Mesenchymal stem cell (in vitro differentiated cells and primary cell): ENCODE measurements around the gene SERPINC1.
"Not testable (repeated sequence)": the region's sequence is repeated elsewhere in the genome, so short reads cannot be mapped to it uniquely, and the experiment has no call there.

ENCODE experiments used
- DNase-seq: peaks from one replicate; pipeline ENCODE4 v3.0.0-alpha.2; 2013
- H2AFZ ChIP-seq: one replicate; pipeline ENCODE4 v1.6.1; 2013; ENCODE audit warnings: low read depth, mild to moderate bottlenecking, control low read depth, inconsistent platforms, low read length, moderate library complexity
- H2AK5ac ChIP-seq: 2 replicates; pipeline ENCODE4 v1.6.1; 2013; ENCODE audit warnings: low read length, moderate library complexity, mild to moderate bottlenecking, inconsistent platforms; ENCODE audit not compliant: severe bottlenecking
- H2BK120ac ChIP-seq: one replicate; pipeline ENCODE4 v1.6.1; 2013; ENCODE audit warnings: low read depth, mild to moderate bottlenecking, inconsistent platforms, low read length, moderate library complexity
- H2BK12ac ChIP-seq, 2 experiments: one replicate each; pipeline ENCODE4 v1.6.1; 2013; ENCODE audit warnings: inconsistent platforms in 2 of 2, low read length in 2 of 2, mild to moderate bottlenecking in 2 of 2, moderate library complexity in 2 of 2, control low read depth in 1 of 2
- H2BK15ac ChIP-seq: one replicate; pipeline ENCODE4 v1.6.1; 2013; ENCODE audit warnings: mild to moderate bottlenecking, low read depth, inconsistent platforms; ENCODE audit not compliant: poor library complexity, severe bottlenecking
- H2BK5ac ChIP-seq: 2 replicates; pipeline ENCODE4 v1.6.1; 2013; ENCODE audit warnings: low read depth, mild to moderate bottlenecking, low read length, control low read depth, inconsistent platforms; ENCODE audit not compliant: poor library complexity, severe bottlenecking
- H3K14ac ChIP-seq, 2 experiments: one replicate each; pipeline ENCODE4 v1.6.1; 2013; ENCODE audit warnings: inconsistent platforms in 2 of 2, low read length in 2 of 2, control low read depth in 1 of 2, mild to moderate bottlenecking in 1 of 2, moderate library complexity in 1 of 2
- H3K18ac ChIP-seq, 2 experiments: one replicate each; pipeline ENCODE4 v1.6.1; 2013; ENCODE audit warnings: inconsistent platforms in 2 of 2, low read length in 2 of 2, control low read depth in 1 of 2, low read depth in 1 of 2, mild to moderate bottlenecking in 1 of 2
- H3K23ac ChIP-seq, 2 experiments: one replicate each; pipeline ENCODE4 v1.6.1; 2013; ENCODE audit warnings: inconsistent platforms in 2 of 2, low read length in 2 of 2, mild to moderate bottlenecking in 2 of 2, moderate library complexity in 2 of 2, control low read depth in 1 of 2
- H3K27ac ChIP-seq: 2 replicates; pipeline ENCODE4 v1.5.1; 2013; ENCODE audit warnings: mild to moderate bottlenecking, moderate library complexity, low read length, control low read depth, inconsistent platforms; ENCODE audit not compliant: poor library complexity, severe bottlenecking
- H3K27me3 ChIP-seq, 2 experiments: 2 replicates each; pipeline versions ENCODE4 v1.6.1 to v1.7.0; 2013; ENCODE audit warnings: low read length in 2 of 2, mild to moderate bottlenecking in 2 of 2, moderate library complexity in 2 of 2, control low read depth in 1 of 2, inconsistent platforms in 1 of 2; ENCODE audit not compliant: control insufficient read depth in 1 of 2, insufficient read depth in 1 of 2
- H3K36me3 ChIP-seq, 2 experiments: 2 replicates each; pipeline versions ENCODE4 v1.6.1 to v1.7.0; 2013; ENCODE audit warnings: low read length in 2 of 2, control low read depth in 1 of 2, inconsistent platforms in 1 of 2, low read depth in 1 of 2, mild to moderate bottlenecking in 1 of 2; ENCODE audit not compliant: insufficient read depth in 2 of 2, control insufficient read depth in 1 of 2
- H3K4ac ChIP-seq, 2 experiments: one replicate each; pipeline ENCODE4 v1.6.1; 2013; ENCODE audit warnings: inconsistent platforms in 2 of 2, low read length in 2 of 2, mild to moderate bottlenecking in 2 of 2, moderate library complexity in 2 of 2, control low read depth in 1 of 2, low read depth in 1 of 2
- H3K4me1 ChIP-seq: 2 replicates; pipeline ENCODE4 v1.6.1; 2013; ENCODE audit warnings: low read depth, low read length, control low read depth; ENCODE audit not compliant: control insufficient read depth, insufficient read depth
- H3K4me2 ChIP-seq: 2 replicates; pipeline ENCODE4 v1.6.1; 2013; ENCODE audit warnings: low read length, mild to moderate bottlenecking, inconsistent platforms; ENCODE audit not compliant: poor library complexity, severe bottlenecking
- H3K4me3 ChIP-seq, 2 experiments: 2 replicates each; pipeline versions ENCODE4 v1.5.1 to v1.7.0; 2013; ENCODE audit warnings: low read length in 2 of 2, mild to moderate bottlenecking in 2 of 2, control low read depth in 1 of 2, low read depth in 1 of 2; ENCODE audit not compliant: insufficient read depth in 1 of 2
- H3K79me1 ChIP-seq: replicated peaks from 2 replicates; pipeline ENCODE4 v1.6.1; 2013; ENCODE audit warnings: mild to moderate bottlenecking, control low read depth, low read length, inconsistent platforms; ENCODE audit not compliant: poor library complexity, severe bottlenecking
- H3K9ac ChIP-seq: 2 replicates; pipeline ENCODE4 v1.7.0; 2013; ENCODE audit warnings: mild to moderate bottlenecking, low read length, moderate library complexity
- H3K9me3 ChIP-seq: 2 replicates; pipeline ENCODE4 v1.7.0; 2013; ENCODE audit warnings: mild to moderate bottlenecking, low read length; ENCODE audit not compliant: control insufficient read depth
- H4K8ac ChIP-seq: one replicate; pipeline ENCODE4 v1.6.1; 2013; ENCODE audit warnings: inconsistent platforms, mild to moderate bottlenecking, low read length, moderate library complexity
- H4K91ac ChIP-seq: one replicate; pipeline ENCODE4 v1.6.1; 2013; ENCODE audit warnings: mild to moderate bottlenecking, low read length, inconsistent platforms
- WGBS: methylation state at CpG from one replicate; pipeline ENCODE4 v1.1.7; 2013; ENCODE audit warnings: mixed read lengths; 5-methylcytosine and 5-hydroxymethylcytosine counted together

Gene SERPINC1

GRCh38 chr1:173934440-173934839, 17.3 kb upstream of the SERPINC1 start:
- Histone ChIP-seq H3K23ac (no peak overlapping the region), H2BK120ac (no peak overlapping the region), H3K9ac (no peak overlapping the region), H3K27ac (no peak overlapping the region), H2BK12ac (no peak overlapping the region), H2AK5ac (no peak overlapping the region), H2BK5ac (no peak overlapping the region), H3K4me3 (no peak overlapping the region), H3K18ac (no peak overlapping the region), H4K8ac (no peak overlapping the region), H3K4me1 (no peaks in the 10 kb centered on the region), H3K27me3 (no peaks in the 10 kb centered on the region), H2BK15ac (no peak overlapping the region), H3K4me2 (no peak overlapping the region), H3K36me3 (peaks cover 0 to 81% of the 10 kb centered on the region in 2 experiments), H3K4ac (no peak overlapping the region), H3K9me3 (no peaks in the 10 kb centered on the region), H3K14ac (no peak overlapping the region), H2AFZ (no peak overlapping the region), H3K79me1 (no peaks in the 10 kb centered on the region), H4K91ac (no peak overlapping the region)
- DNase-seq: no peak
- 100% methylated on average over 1 of the region's 1 CpG for WGBS

- not testable (repeated sequence) for H3K4ac ChIP-seq, H3K9me3 ChIP-seq, H4K8ac ChIP-seq, H3K9ac ChIP-seq, H2BK120ac ChIP-seq, H3K4me2 ChIP-seq, H2AK5ac ChIP-seq, H3K4me1 ChIP-seq, H3K4me3 ChIP-seq, H3K79me1 ChIP-seq, DNase-seq, H3K18ac ChIP-seq, H2BK5ac ChIP-seq, H4K91ac ChIP-seq, H2AFZ ChIP-seq, H3K27me3 ChIP-seq, H3K23ac ChIP-seq, H2BK15ac ChIP-seq, H3K14ac ChIP-seq, H2BK12ac ChIP-seq, H3K27ac ChIP-seq
- H3K36me3 ChIP-seq: peaks cover 0 to 48% of the 10 kb centered on the region in 2 experiments
- WGBS: 97% methylated on average over 5 of the region's 5 CpGs
These were observed 13.4 kb upstream of the SERPINC1 start for GRCh38 chr1:173930541-173930940.

- H2BK12ac ChIP-seq: no peak overlapping the region
- no peak overlapping the region for H2BK15ac ChIP-seq
- H2BK5ac ChIP-seq: no peak overlapping the region
- DNase-seq: no peak
- no peaks in the 10 kb centered on the region for H3K36me3 ChIP-seq
- H3K4me1 ChIP-seq: no peaks in the 10 kb centered on the region
- no peak overlapping the region for H3K4ac ChIP-seq
- H2AK5ac ChIP-seq: no peak overlapping the region
- H3K79me1 ChIP-seq: no peaks in the 10 kb centered on the region
- no peaks in the 10 kb centered on the region for H3K9me3 ChIP-seq
- no peak overlapping the region for H3K9ac ChIP-seq
- no peak overlapping the region for H3K4me2 ChIP-seq
- WGBS: 89% methylated on average over 8 of the region's 8 CpGs
- no peak overlapping the region for H3K18ac ChIP-seq
- no peak overlapping the region for H2BK120ac ChIP-seq
- H4K91ac ChIP-seq: no peak overlapping the region
- no peak overlapping the region for H3K27ac ChIP-seq
- no peak overlapping the region for H2AFZ ChIP-seq
- H3K27me3 ChIP-seq: no peaks in the 10 kb centered on the region
- H3K23ac ChIP-seq: no peak overlapping the region
- H3K4me3 ChIP-seq: no peak overlapping the region
- H4K8ac ChIP-seq: no peak overlapping the region
- no peak overlapping the region for H3K14ac ChIP-seq
These were observed 8.4 kb upstream of the SERPINC1 start for GRCh38 chr1:173925306-173926242.

- Histone ChIP-seq H3K27me3 (peaks cover 4 to 5% of the 10 kb centered on the region in 2 experiments), H4K8ac (no peak overlapping the region), H3K4me2 (no peak overlapping the region), H2BK15ac (no peak overlapping the region), H3K23ac (no peak overlapping the region), H4K91ac (no peak overlapping the region), H3K4me3 (no peak overlapping the region), H3K27ac (no peak overlapping the region), H3K79me1 (no peaks in the 10 kb centered on the region), H3K36me3 (no peaks in the 10 kb centered on the region), H3K4me1 (no peaks in the 10 kb centered on the region), H2BK12ac (no peak overlapping the region), H3K9ac (no peak overlapping the region), H3K9me3 (no peaks in the 10 kb centered on the region), H3K14ac (no peak overlapping the region), H2AFZ (no peak overlapping the region), H2AK5ac (no peak overlapping the region), H2BK5ac (no peak overlapping the region), H3K18ac (no peak overlapping the region), H2BK120ac (no peak overlapping the region), H3K4ac (no peak overlapping the region)
- 89% methylated on average over 3 of the region's 5 CpGs for WGBS
- no peak for DNase-seq
These were observed 3.7 kb upstream of the SERPINC1 start for GRCh38 chr1:173920861-173921260.
